Fibroblast of the aortic adventitia (primary cell): ENCODE measurements around the gene ASIC5. TPM values are rescaled to one million over a fixed set of nuclear protein-coding genes. Genes with fewer than 3 reads are reported as not detected.

ENCODE experiments used
- DNase-seq: peaks from one replicate; pipeline ENCODE4 v3.0.0-alpha.2; 2010; ENCODE audit warnings: low read depth
- H3K4me3 ChIP-seq: 2 replicates; pipeline ENCODE4 v1.5.1; 2011; ENCODE audit warnings: low read depth, mild to moderate bottlenecking, control low read depth, low read length, moderate library complexity
- total RNA-seq: library from RNA; depleted of rRNA; stranded (reverse); fragments of >200 nt; gene quantifications from 2 replicates; pipeline ENCODE4 v1.2.3, GENCODE V29; 2012; ENCODE audit warnings: low replicate concordance
- TF ChIP-seq, protein P1 (sequence below): IDR thresholded peaks from 2 replicates; pipeline ENCODE4 v1.5.1; 2011; ENCODE audit warnings: mild to moderate bottlenecking, low read length, control low read depth, inconsistent platforms; ENCODE audit not compliant: insufficient read depth

Gene ASIC5
- total RNA-seq, 1 donor: not detected

DNA sequence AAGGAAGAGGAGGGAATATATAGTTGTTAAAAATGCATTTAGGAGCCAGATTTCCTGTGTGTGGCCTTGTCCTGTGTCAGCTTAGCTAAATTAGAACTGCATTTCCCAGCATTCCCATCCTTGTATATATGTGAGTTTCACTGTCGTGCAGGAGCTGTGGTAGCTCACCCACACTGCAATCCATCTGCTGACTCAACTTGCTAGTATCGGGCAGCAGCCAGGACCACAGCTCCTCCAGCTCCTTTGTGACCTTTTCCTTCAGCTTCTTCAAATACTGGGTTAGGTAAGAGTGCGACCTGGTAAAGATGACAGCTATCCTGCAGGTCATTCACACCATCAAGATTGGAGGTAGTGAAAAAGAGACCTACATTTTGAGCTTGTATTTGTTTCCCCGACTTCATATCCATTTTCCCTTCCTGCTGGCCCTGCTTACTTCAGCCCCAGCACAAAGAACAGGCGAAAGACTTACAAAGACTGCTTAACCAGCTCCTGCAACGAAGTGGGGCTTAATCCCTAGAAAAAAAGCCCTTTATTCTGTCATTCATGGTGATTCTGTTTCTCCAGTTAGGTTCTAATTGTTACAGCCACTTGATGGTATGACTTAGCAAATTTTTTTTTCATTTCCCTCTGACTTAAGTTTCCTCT lies 11.4 kb downstream of the ASIC5 start:
- TF ChIP-seq, protein P1, sequence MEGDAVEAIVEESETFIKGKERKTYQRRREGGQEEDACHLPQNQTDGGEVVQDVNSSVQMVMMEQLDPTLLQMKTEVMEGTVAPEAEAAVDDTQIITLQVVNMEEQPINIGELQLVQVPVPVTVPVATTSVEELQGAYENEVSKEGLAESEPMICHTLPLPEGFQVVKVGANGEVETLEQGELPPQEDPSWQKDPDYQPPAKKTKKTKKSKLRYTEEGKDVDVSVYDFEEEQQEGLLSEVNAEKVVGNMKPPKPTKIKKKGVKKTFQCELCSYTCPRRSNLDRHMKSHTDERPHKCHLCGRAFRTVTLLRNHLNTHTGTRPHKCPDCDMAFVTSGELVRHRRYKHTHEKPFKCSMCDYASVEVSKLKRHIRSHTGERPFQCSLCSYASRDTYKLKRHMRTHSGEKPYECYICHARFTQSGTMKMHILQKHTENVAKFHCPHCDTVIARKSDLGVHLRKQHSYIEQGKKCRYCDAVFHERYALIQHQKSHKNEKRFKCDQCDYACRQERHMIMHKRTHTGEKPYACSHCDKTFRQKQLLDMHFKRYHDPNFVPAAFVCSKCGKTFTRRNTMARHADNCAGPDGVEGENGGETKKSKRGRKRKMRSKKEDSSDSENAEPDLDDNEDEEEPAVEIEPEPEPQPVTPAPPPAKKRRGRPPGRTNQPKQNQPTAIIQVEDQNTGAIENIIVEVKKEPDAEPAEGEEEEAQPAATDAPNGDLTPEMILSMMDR: no peak
- DNase-seq: peak; percentile 30
- H3K4me3 ChIP-seq: no peak overlapping the region

DNA sequence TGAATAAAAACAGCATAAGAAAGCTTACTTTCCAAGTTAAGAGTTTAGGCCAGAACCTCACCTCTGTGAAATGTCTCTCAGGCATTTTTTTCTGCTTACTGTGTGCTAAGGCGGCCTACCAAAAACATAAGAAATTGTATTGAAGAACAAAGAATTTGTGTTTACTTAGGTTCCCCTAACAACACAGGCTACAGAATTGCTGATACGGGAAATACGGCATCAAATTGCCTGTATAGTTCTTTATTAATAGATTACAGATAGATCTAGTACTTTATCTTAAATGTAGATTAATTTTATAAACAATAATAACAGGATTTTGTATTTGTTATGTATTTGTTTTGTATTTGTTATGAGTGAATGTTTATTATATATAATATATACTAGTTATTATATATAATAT lies 12.9 kb downstream of the ASIC5 start:
- DNase-seq: no peak
- no peak overlapping the region for H3K4me3 ChIP-seq
- TF ChIP-seq, protein P1: no peak

DNA sequence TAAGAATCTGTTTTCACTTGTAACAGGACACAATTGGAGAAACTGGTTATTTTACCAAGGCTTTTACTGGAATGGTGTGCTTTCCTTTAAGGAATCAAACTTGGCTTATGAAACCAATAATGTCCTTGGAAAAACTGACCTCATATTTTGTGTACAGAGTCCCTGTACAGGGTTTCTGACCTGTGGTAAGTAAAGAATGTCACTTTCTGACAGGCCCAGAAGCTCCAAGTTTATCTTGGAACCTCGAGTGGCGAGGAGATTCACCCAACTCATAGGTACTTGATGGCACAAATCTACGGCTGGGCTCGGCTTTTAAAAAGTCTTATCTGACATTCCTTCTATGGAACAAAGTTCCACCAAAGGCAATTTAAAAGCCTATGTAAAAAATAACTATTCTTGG lies 17.0 kb downstream of the ASIC5 start:
- no peak for DNase-seq
- TF ChIP-seq, protein P1: no peak
- no peak overlapping the region for H3K4me3 ChIP-seq

DNA sequence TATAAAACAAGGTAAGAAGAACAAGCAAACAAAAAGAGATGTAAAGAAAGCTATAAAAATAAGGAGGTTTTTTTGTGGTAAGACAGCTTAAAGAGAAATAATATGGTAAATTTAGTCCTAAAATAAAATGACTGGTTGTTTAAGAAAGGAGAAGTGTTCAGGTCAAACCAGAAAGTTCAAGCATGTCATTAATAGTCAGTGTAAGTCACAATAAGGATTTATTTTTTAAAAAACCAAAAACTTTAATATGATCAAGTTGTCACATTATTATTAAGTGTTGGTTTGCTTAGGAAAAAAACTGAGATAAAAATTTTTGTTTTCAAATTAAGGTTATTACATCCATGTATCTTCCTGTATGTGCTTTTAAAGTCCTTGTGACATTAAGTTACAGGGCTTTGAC lies 19.1 kb downstream of the ASIC5 start:
- TF ChIP-seq, protein P1: no peak
- no peak overlapping the region for H3K4me3 ChIP-seq
- no peak for DNase-seq

GRCh38 chr4:155842080-155842479 lies 24.0 kb downstream of the ASIC5 start:
- no peak for DNase-seq
- H3K4me3 ChIP-seq: no peak overlapping the region
- TF ChIP-seq, protein P1: no peak

- DNase-seq: no peak
- no peak overlapping the region for H3K4me3 ChIP-seq
- TF ChIP-seq, protein P1: no peak
Measured at GRCh38 chr4:155837203-155837796, 28.8 kb downstream of the ASIC5 start.

DNA sequence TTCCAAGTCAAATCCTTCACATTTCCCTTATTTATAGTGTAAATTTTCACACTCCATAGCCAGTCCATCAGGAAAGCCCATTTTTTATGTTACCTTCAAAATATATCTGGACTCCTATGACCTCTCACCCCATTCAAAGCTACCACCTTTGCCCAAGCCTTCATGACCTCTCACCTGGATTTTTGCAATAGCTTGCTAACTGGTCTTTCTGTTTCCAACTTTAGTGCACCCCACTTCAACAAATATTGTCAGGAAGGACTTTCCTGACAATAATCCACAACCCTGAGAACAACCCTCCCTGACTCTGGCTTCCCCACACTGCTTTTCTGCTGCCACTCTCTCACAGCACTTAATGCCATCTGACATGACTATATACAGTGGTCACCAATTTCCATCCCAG lies 33.4 kb downstream of the ASIC5 start:
- no peak for DNase-seq
- H3K4me3 ChIP-seq: no peak overlapping the region
- TF ChIP-seq, protein P1: no peak
